GM12892 (cell line): Measurements from ENCODE around the gene CTDSPL2.

Experiments
- POLR2A ChIP-seq: IDR thresholded peaks from 2 replicates; pipeline ENCODE4 v1.6.1; 2011; ENCODE audit warnings: low read depth, low read length, control low read depth
- POLR2AphosphoS5 ChIP-seq: IDR thresholded peaks from 2 replicates; pipeline ENCODE4 v1.6.1; 2011; ENCODE audit warnings: low read depth, low read length, control low read depth

- TF ChIP-seq POLR2A (no peak), POLR2AphosphoS5 (no peak)
Observed at GRCh38 chr15:44532689-44533088, 105.3 kb downstream of the CTDSPL2 start.
